ENCODE results near the gene NFIA. TPM values are rescaled to one million over a fixed set of nuclear protein-coding genes. Genes with fewer than 3 reads are reported as not detected.

NFIA gene
- total and polyA plus RNA-seq, 2 of the 13 experiments (the other 11 are each of a cell fraction or from before 2014, with no cell fraction given) = 14.7 to 28.5 TPM

- TF ChIP-seq HINFP (CRISPR knock-in tag; IDR thresholded peaks at IDR 0.05; ENCODE audit: low read depth) = no peak
- TF ChIP-seq HIVEP1 (CRISPR knock-in tag; IDR thresholded peaks at IDR 0.05) = no peak
- peak; percentile 93 for TF ChIP-seq RFXAP (CRISPR knock-in tag; IDR thresholded peaks at IDR 0.05; ENCODE audit: borderline replicate concordance)
- no peak for TF ChIP-seq ZNF577 (CRISPR knock-in tag; IDR thresholded peaks at IDR 0.05; ENCODE audit: borderline replicate concordance, low read depth)
- TF ChIP-seq DMAP1 (CRISPR knock-in tag; IDR thresholded peaks at IDR 0.05) = peak; percentile 60; the same call in 1 of the 2 replicates
- no peak for TF ChIP-seq ZNF558 (CRISPR knock-in tag; IDR thresholded peaks at IDR 0.05; ENCODE audit: borderline replicate concordance)
- TF ChIP-seq FOXA1 (IDR thresholded peaks at IDR 0.05) = no peak
- TF ChIP-seq FOXA1 (CRISPR knock-in tag; IDR thresholded peaks at IDR 0.05) = peak; percentile 86
- peak; percentile 63 for TF ChIP-seq NR2F6 (IDR thresholded peaks at IDR 0.05)
- TF ChIP-seq NR2F6 (CRISPR knock-in tag; IDR thresholded peaks at IDR 0.05) = peak; percentile 80; the same call in 1 of the 2 replicates
- TF ChIP-seq KDM2A (CRISPR knock-in tag; IDR thresholded peaks at IDR 0.05; ENCODE audit: borderline replicate concordance, low read depth) = peak; percentile 48; the same call in 1 of the 2 replicates
- 0 out of 2 replicates have a peak, but pooled peaks have one; percentile 37 for TF ChIP-seq SIX1 (CRISPR knock-in tag; IDR thresholded peaks at IDR 0.05; ENCODE audit: borderline replicate concordance)
- TF ChIP-seq MLX (CRISPR knock-in tag; IDR thresholded peaks at IDR 0.05) = peak; percentile 35; the same call in 1 of the 2 replicates
- peak; percentile 89 for TF ChIP-seq AHDC1 (CRISPR knock-in tag; IDR thresholded peaks at IDR 0.05; ENCODE audit: borderline replicate concordance)
- no peak for TF ChIP-seq ZNF275 (CRISPR knock-in tag; IDR thresholded peaks at IDR 0.05; ENCODE audit: borderline replicate concordance)
- TF ChIP-seq AGO2 (optimal IDR thresholded peaks at IDR 0.05; ENCODE audit: low read depth, low read length) = no peak
- peak; percentile 30; the same call in 1 of the 2 replicates for TF ChIP-seq NFIC (IDR thresholded peaks at IDR 0.05; ENCODE audit: low read length)
- TF ChIP-seq NR2C2 (CRISPR knock-in tag; IDR thresholded peaks at IDR 0.05; ENCODE audit: borderline replicate concordance) = peak; percentile 26; the same call in 1 of the 2 replicates
- TF ChIP-seq AHR (CRISPR knock-in tag; IDR thresholded peaks at IDR 0.05) = no peak
- TF ChIP-seq ZBTB44 (CRISPR knock-in tag; IDR thresholded peaks at IDR 0.05) = 0 out of 2 replicates have a peak, but pooled peaks have one; percentile 10
Measured at GRCh38 chr1:61183471-61184039, 101.2 kb downstream of the NFIA start (continued).
